ENCODE data around the gene NOL4L.

Gene NOL4L

DNA sequence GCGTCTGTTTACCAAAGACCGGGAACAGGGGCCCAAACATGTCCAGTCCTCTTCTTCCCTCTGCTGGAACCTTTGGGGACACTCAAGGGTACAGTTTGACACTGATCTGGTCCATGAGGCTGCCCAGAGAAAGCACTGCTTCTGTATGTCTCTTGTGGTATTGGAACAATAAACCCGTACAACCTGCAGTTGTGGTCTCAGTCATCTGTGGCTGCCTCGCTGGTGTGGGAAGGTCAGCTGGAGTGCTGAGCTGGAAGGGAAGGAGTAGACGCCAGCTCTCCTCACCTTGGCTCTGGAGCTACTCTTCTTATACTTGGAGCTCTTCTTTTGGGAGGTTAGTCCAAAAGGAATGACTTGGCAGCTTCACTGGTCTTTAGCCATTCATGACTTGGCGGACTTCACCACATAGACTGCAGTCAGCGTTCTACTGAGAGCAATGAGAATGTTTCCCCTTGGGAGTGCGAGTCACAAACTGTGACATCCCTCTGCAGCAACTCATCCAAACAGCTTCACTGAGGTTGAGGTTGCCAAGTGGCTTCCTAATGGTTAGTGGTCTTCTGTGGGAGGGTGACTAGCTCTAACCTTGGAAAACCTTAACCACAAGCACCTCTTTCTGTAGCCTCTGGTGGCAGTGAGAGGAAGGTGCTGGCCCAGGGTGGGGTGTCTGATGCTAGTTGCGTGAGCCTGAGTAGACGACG is 145.9 kb downstream of the NOL4L start:
- Mint-ChIP-seq H3K27me3 (no peaks in the 10 kb centered on the region), H3K27ac (peak overlapping the region; percentile 75)
- DNase-seq: peak; percentile 39

GRCh38 chr20:32438331-32438858 is 146.7 kb downstream of the NOL4L start:
- Mint-ChIP-seq H3K9me3 (no peaks in the 10 kb centered on the region), H3K4me3 (no peak overlapping the region), H3K4me1 (ENCODE audit: low read depth) (peaks cover 37% of the 10 kb centered on the region), H3K27ac (peak overlapping the region; percentile 75), H3K27me3 (no peaks in the 10 kb centered on the region), H3K36me3 (ENCODE audit: low read depth) (peaks cover 89% of the 10 kb centered on the region)
- no peak for DNase-seq

More for the DNA sequence above, 145.9 kb downstream of the NOL4L start:
- no peak overlapping the region for H3K4me3 Mint-ChIP-seq
- peaks cover 87% of the 10 kb centered on the region for H3K36me3 Mint-ChIP-seq (ENCODE audit: low read depth)
- peaks cover 44% of the 10 kb centered on the region for H3K4me1 Mint-ChIP-seq (ENCODE audit: low read depth)
- no peaks in the 10 kb centered on the region for H3K9me3 Mint-ChIP-seq

DNA sequence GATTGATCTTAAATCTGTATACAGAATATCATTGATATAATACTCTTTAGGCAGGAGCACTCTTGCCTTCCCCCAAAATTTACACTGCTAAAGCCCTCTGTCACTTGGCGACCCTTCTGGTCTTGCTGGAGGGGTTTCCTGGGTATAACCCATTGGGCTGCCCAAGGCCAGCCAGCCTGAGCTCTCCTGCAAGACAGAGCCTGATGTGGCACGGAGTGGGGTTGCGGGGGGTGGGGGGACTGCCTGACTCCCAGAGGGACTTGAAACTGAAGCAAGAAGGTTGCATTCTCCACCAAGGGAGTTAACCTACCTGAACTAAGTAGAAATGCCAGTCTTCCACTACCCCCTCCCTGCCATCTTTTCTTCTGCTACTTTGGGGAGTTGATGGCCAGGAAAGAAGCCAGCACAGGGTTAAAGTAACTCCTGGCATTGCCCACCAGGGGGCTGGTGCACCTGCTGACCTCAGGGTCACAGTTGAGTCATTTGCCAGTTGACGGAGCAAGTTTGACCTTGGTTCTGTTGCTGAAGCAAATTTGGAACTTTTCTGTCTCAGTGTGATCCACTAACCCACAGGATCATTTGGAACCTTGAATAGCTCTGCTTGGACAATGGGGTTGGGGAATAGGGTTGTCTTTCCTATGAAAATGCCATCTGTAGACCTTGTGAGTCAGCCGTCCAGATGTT is 147.6 kb downstream of the NOL4L start:
- H3K27ac Mint-ChIP-seq: peak overlapping the region; percentile 29
- H3K4me3 Mint-ChIP-seq: no peak overlapping the region
- peak; percentile 35 for DNase-seq
- H3K27me3 Mint-ChIP-seq: no peaks in the 10 kb centered on the region
- H3K4me1 Mint-ChIP-seq (ENCODE audit: low read depth): peaks cover 30% of the 10 kb centered on the region
- peaks cover 96% of the 10 kb centered on the region for H3K36me3 Mint-ChIP-seq (ENCODE audit: low read depth)
- no peaks in the 10 kb centered on the region for H3K9me3 Mint-ChIP-seq

DNA sequence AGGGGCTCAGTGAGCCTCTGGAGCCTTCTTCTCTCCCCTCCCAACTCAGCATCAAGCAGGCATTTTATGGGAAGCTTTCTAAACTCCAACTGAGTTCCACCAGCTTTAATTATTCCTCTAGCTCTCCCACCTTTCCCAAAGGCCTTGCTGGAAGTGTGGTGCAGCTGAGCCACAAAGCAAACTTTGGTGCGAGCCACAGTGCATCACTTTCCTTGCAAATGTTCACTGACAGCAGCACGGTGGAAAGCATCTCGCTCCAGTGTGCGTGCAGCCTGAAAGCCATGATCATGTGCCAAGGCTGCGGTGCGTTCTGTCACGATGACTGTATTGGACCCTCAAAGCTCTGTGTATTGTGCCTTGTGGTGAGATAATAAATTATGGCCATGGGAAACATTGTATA is 148.2 kb downstream of the NOL4L start:
- Mint-ChIP-seq H3K27ac (no peak overlapping the region), H3K4me1 (ENCODE audit: low read depth) (peaks cover 27% of the 10 kb centered on the region), H3K4me3 (no peak overlapping the region), H3K36me3 (ENCODE audit: low read depth) (peaks cover 99% of the 10 kb centered on the region), H3K27me3 (no peaks in the 10 kb centered on the region), H3K9me3 (no peaks in the 10 kb centered on the region)
- no peak for DNase-seq

GRCh38 chr20:32436142-32436861 is 148.8 kb downstream of the NOL4L start:
- peak; percentile 26 for DNase-seq
- H3K36me3 Mint-ChIP-seq (ENCODE audit: low read depth): peaks cover 99% of the 10 kb centered on the region
- no peaks in the 10 kb centered on the region for H3K27me3 Mint-ChIP-seq
- peaks cover 27% of the 10 kb centered on the region for H3K4me1 Mint-ChIP-seq (ENCODE audit: low read depth)
- H3K4me3 Mint-ChIP-seq: no peak overlapping the region
- H3K9me3 Mint-ChIP-seq: no peaks in the 10 kb centered on the region
- no peak overlapping the region for H3K27ac Mint-ChIP-seq

- peaks cover 23% of the 10 kb centered on the region for H3K4me1 Mint-ChIP-seq (ENCODE audit: low read depth)
- H3K4me3 Mint-ChIP-seq: no peak overlapping the region
- H3K36me3 Mint-ChIP-seq (ENCODE audit: low read depth): peaks cover 99% of the 10 kb centered on the region
- no peaks in the 10 kb centered on the region for H3K27me3 Mint-ChIP-seq
- no peak for DNase-seq
- H3K9me3 Mint-ChIP-seq: no peaks in the 10 kb centered on the region
- no peak overlapping the region for H3K27ac Mint-ChIP-seq
Measured at GRCh38 chr20:32435449-32436107, 149.6 kb downstream of the NOL4L start.

DNA sequence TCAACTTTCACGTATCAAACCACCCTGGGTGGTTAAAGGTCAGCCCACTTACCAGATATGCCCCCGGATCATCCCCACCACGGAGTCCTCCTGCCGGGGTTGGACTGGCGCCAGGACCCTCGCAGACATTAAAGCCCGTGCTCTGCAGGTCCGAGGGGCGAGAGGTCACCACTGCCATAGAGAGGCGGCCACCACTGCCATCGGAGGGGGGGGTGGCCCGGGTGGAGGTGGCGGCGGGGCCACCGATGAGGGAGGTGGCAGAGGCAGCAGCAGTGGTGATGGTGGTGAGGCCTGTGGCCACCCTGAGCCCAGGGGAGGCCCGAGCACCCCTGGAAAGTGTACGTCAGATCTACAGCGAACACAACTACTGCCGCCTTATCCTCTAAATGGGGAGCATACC is 150.7 kb downstream of the NOL4L start:
- no peak overlapping the region for H3K27ac Mint-ChIP-seq
- no peaks in the 10 kb centered on the region for H3K9me3 Mint-ChIP-seq
- peaks cover 16% of the 10 kb centered on the region for H3K4me1 Mint-ChIP-seq (ENCODE audit: low read depth)
- H3K4me3 Mint-ChIP-seq: no peak overlapping the region
- H3K27me3 Mint-ChIP-seq: no peaks in the 10 kb centered on the region
- peaks cover 100% of the 10 kb centered on the region for H3K36me3 Mint-ChIP-seq (ENCODE audit: low read depth)
- no peak for DNase-seq

DNA sequence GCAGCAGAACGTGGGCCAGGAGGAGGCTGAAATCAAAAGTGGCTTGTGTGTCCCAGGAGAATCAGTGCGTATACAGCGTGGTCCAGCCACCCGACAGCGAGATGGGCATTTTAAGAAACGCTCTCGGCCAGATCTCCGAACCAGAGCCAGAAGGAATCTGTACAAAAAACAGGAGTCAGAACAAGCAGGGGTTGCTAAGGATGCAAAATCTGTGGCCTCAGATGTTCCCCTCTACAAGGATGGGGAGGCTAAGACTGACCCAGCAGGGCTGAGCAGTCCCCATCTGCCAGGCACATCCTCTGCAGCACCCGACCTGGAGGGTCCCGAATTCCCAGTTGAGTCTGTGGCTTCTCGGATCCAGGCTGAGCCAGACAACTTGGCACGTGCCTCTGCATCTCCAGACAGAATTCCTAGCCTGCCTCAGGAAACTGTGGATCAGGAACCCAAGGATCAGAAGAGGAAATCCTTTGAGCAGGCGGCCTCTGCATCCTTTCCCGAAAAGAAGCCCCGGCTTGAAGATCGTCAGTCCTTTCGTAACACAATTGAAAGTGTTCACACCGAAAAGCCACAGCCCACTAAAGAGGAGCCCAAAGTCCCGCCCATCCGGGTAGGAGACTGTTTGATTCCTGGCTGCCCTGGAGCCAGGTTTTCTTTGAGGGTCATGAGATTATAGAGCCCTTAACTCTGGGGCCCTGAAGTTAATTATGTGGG is 151.7 kb downstream of the NOL4L start:
- peaks cover 100% of the 10 kb centered on the region for H3K36me3 Mint-ChIP-seq (ENCODE audit: low read depth)
- no peaks in the 10 kb centered on the region for H3K27me3 Mint-ChIP-seq
- H3K27ac Mint-ChIP-seq: peak overlapping the region; percentile 15

DNA sequence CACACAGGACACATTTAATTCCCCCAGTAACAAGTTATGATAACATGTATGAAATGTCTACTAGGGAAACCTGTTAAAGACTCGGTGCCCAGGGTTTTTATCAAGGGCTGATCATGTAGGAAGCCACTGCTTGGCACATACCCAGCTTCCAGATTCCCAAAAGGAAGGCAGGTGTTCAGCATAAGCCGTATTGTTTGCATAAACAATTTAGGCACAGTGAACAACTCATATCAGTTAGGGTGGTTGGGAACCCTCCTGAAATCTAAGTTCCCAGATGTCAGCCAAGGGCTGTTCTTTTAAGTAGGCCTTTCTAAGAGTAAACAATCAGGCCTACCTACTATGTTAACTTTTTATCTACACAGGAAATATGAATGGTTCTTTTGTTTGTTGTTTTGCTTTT is 152.9 kb downstream of the NOL4L start:
- Mint-ChIP-seq H3K9me3 (no peaks in the 10 kb centered on the region), H3K27me3 (no peaks in the 10 kb centered on the region), H3K36me3 (ENCODE audit: low read depth) (peaks cover 100% of the 10 kb centered on the region), H3K4me3 (no peak overlapping the region), H3K27ac (peak overlapping the region; percentile 10), H3K4me1 (ENCODE audit: low read depth) (peaks cover 1% of the 10 kb centered on the region)
- DNase-seq: no peak

More for the DNA sequence above, 151.7 kb downstream of the NOL4L start:
- H3K4me1 Mint-ChIP-seq (ENCODE audit: low read depth): peaks cover 6% of the 10 kb centered on the region
- H3K9me3 Mint-ChIP-seq: no peaks in the 10 kb centered on the region
- DNase-seq: no peak
- H3K4me3 Mint-ChIP-seq: no peak overlapping the region

DNA sequence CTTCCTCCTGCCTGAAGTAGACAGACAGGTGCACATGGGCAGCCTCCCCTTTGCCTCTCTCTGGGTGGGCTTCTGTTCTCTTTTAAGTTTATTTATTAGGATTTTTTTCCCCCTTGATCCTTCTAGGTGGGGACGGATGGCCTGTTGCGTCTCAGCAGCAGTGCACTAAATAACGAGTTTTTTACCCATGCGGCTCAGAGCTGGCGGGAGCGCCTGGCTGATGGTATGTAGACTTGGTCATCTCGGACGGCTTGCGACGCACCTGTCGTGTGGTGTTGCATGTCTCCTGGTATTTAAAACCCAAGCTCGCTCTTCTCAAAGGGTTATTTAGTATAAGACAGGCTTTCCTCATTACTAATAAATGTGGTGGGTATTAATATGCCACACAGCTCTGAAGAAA is 153.7 kb downstream of the NOL4L start:
- no peak overlapping the region for H3K27ac Mint-ChIP-seq
- H3K4me1 Mint-ChIP-seq (ENCODE audit: low read depth): peaks cover 3% of the 10 kb centered on the region
- peaks cover 98% of the 10 kb centered on the region for H3K36me3 Mint-ChIP-seq (ENCODE audit: low read depth)
- DNase-seq: no peak
- H3K27me3 Mint-ChIP-seq: no peaks in the 10 kb centered on the region
- H3K4me3 Mint-ChIP-seq: no peak overlapping the region
- no peaks in the 10 kb centered on the region for H3K9me3 Mint-ChIP-seq

- no peak overlapping the region for H3K4me3 Mint-ChIP-seq
- H3K27me3 Mint-ChIP-seq: no peaks in the 10 kb centered on the region
- H3K27ac Mint-ChIP-seq: no peak overlapping the region
- H3K36me3 Mint-ChIP-seq (ENCODE audit: low read depth): peaks cover 96% of the 10 kb centered on the region
- H3K9me3 Mint-ChIP-seq: no peaks in the 10 kb centered on the region
- no peak for DNase-seq
- H3K4me1 Mint-ChIP-seq (ENCODE audit: low read depth): peaks cover 5% of the 10 kb centered on the region
Measured at GRCh38 chr20:32429745-32430360, 155.3 kb downstream of the NOL4L start.

GRCh38 chr20:32429343-32429742 is 155.8 kb downstream of the NOL4L start:
- no peak overlapping the region for H3K4me3 Mint-ChIP-seq
- H3K4me1 Mint-ChIP-seq (ENCODE audit: low read depth): peaks cover 6% of the 10 kb centered on the region
- H3K27me3 Mint-ChIP-seq: no peaks in the 10 kb centered on the region
- H3K36me3 Mint-ChIP-seq (ENCODE audit: low read depth): peaks cover 94% of the 10 kb centered on the region
- peak overlapping the region; percentile 57 for H3K27ac Mint-ChIP-seq
- H3K9me3 Mint-ChIP-seq: no peaks in the 10 kb centered on the region
- no peak for DNase-seq

DNA sequence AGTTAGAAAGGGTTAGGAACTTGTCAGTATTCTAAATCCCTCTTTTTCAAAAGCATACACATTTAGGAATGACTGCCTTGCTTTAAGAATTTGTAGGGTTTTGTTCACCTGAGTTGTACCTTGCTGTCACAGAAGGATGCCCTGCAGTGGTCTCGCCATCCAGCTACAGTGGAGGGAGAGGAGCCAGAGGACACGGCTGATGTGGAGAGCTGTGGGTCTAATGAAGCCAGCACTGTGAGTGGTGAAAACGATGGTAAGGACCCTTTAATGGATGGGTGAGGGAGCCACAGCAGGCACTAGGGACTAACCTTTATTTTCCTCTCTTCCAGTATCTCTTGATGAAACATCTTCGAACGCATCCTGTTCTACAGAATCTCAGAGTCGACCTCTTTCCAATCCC is 157.1 kb downstream of the NOL4L start:
- no peak for DNase-seq
- Mint-ChIP-seq H3K4me3 (no peak overlapping the region), H3K4me1 (ENCODE audit: low read depth) (peaks cover 6% of the 10 kb centered on the region), H3K9me3 (no peaks in the 10 kb centered on the region), H3K36me3 (ENCODE audit: low read depth) (peaks cover 88% of the 10 kb centered on the region), H3K27me3 (no peaks in the 10 kb centered on the region), H3K27ac (peak overlapping the region; percentile 45)

All from activated T-cell treated with anti-CD3 and anti-CD28 coated beads, Interleukin-2, amount 50 U/mL, for 24 hours (primary cell).